ENCODE measurements around the gene TRAM2.

DNA sequence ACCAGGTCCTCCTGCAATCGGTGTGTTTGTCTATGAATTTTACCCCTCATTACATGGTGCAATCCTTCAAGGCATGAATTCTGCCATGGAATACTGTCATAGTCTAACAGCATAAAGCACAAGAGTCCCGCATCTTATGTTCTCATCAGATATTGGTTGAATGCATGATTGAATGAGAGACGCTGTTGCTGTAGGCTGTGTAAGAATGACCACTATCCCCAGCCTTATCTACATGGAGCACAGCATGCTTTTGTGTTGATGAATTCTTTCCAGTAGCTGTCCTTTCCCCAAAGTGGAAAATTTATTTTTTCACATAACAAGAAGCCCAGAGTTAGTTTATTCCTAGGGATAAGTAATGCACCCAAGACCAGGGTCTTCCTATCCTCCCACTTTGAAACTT lies 5.6 kb upstream of the TRAM2 start:
- TF ChIP-seq CTCF (IDR thresholded peaks at IDR 0.05) (no peak), POLR2A (IDR thresholded peaks at IDR 0.05) (no peak)
